Umbilical cord (tissue), 2 donors: ENCODE data around the gene ACVRL1. TPM values are rescaled to one million over a fixed set of nuclear protein-coding genes. Genes with fewer than 3 reads are reported as not detected.

Experiments used
- DNase-seq: peaks from one replicate; pipeline ENCODE4 v3.0.0-alpha.2; 2015; ENCODE audit warnings: low spot score
- total RNA-seq: library from RNA; depleted of rRNA; stranded (reverse); fragments of >200 nt; gene quantifications from one replicate; pipeline ENCODE4 v1.2.3, GENCODE V29; 2014; ENCODE audit warnings: low replicate concordance; ENCODE audit not compliant: insufficient read depth

ACVRL1 gene
- total RNA-seq, result 37.6 TPM

DNA sequence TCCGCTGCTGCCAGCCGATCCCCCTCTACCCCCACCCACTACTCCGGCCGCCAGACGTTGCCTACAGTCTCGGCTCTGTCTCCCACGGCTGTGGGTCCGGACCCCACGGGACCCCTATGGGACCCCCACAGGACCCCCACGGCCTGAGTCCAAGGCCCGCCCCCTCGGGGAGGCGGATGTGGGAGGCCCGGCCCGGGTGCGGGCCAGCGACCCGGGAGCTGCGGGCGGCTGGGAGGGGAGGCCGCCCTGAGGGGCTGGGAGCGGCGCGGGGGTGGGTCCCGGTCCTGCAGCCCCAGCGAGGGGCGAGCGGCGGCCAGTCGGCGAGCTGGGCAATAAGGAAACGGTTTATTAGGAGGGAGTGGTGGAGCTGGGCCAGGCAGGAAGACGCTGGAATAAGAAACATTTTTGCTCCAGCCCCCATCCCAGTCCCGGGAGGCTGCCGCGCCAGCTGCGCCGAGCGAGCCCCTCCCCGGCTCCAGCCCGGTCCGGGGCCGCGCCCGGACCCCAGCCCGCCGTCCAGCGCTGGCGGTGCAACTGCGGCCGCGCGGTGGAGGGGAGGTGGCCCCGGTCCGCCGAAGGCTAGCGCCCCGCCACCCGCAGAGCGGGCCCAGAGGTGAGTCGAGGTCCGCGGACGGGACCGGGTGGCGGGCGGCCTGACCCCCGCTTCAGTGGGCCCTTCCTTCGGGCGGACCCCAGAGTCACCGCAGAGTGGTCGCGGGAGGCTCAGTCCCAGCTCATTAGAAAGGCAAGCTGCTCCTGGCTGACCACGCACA is at the start of gene ACVRL1:
Gene ACVRL1, plus strand, starts transcription at position 422 of the 773 bp plus-strand sequence. CDS start 4,971 bp downstream, outside the sequence.
- DNase-seq, result peak; percentile 33

DNA sequence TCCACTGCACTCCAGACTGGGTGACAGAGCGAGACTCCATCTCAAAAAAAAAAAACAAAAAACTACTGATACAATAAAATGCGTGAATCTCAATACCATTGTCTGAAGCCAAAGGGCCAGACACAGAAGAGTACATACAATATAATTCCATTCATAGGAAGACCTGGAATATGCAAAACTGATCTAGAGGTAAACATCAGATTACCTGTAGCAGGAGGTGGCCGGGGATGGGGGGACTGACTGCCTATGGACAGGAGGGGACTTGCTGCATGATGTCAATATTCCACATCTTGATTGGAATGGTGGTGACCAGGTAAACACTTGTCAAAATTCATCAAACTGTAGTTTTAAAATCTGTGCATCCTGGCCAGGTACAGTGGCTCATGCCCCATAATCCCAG is 46.3 kb upstream of the ACVRL1 start:
- DNase-seq, result no peak

DNA sequence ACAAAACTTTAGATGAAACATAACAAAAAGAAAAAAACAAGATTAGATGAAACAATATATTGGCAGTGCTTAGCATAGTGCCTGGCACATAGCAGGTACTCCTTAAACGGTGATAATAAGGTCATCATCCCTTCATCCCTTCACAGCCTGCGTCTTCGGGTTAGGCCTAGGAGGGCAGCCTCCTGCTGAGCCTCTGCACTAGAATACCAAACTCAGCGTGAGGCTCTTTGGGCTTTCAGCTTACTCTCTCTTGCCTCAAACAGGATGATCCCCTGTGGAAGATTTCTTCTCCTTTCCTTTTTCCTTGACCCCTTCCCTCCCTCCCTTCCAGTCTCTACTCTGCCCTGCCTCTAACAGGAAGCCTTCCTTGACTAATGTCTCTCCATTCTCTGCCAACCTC is 44.4 kb upstream of the ACVRL1 start:
- no peak for DNase-seq

GRCh38 chr12:51863363-51863932 is 43.9 kb upstream of the ACVRL1 start:
- no peak for DNase-seq

GRCh38 chr12:51863933-51864832 is 43.1 kb upstream of the ACVRL1 start:
- peak; percentile 88 for DNase-seq

GRCh38 chr12:51864833-51865670 is 42.3 kb upstream of the ACVRL1 start:
- DNase-seq, result peak; percentile 93

GRCh38 chr12:51865757-51866270 is 41.5 kb upstream of the ACVRL1 start:
- DNase-seq, result no peak

GRCh38 chr12:51866324-51866723 is 41.0 kb upstream of the ACVRL1 start:
- DNase-seq, result no peak

- no peak for DNase-seq
These were observed 40.5 kb upstream of the ACVRL1 start for GRCh38 chr12:51866762-51867161.

DNA sequence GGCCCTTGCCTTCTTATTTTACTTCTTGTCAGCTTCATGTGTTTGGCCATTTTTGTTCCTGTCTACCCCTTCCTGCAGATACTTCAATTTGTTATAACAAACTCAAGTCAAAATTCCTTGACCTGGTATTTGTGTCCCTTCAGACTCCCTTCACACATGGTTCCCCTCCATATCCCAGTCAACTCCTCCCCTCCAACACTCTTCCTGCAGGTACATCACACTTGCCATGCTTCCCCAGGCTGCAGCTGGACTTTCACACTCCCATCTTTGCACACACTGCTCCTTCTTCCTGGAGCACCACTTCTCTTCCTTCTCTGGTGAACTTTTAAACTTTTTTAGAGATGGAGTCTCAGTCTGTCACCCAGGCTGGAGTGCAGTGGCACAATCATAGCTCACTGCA is 39.9 kb upstream of the ACVRL1 start:
- no peak for DNase-seq

- no peak for DNase-seq
These were observed 39.4 kb upstream of the ACVRL1 start for GRCh38 chr12:51867796-51868428.

GRCh38 chr12:51868821-51869495 is 38.3 kb upstream of the ACVRL1 start:
- peak; percentile 54 for DNase-seq

- no peak for DNase-seq
These were observed 37.8 kb upstream of the ACVRL1 start for GRCh38 chr12:51869496-51869865.

GRCh38 chr12:51869931-51870330 is 37.4 kb upstream of the ACVRL1 start:
- DNase-seq, result no peak

GRCh38 chr12:51870504-51870903 is 36.8 kb upstream of the ACVRL1 start:
- no peak for DNase-seq

GRCh38 chr12:51871126-51871525 is 36.2 kb upstream of the ACVRL1 start:
- DNase-seq, result no peak

GRCh38 chr12:51871918-51872688 is 35.2 kb upstream of the ACVRL1 start:
- no peak for DNase-seq

DNA sequence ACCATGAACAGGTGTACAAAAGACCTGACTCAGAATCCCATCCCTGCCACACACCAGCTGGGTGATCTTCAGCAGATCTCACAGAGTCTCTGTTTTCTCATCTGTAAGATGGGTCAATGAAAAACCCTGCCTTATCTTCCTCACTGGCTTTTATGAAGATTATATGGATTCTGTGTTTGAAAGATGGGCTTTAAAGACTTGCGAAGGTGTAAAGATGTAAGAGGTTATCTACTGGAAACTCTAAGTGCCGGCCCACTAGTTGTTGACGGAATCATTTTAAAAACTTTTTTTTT is 34.7 kb upstream of the ACVRL1 start:
- DNase-seq, result no peak

DNA sequence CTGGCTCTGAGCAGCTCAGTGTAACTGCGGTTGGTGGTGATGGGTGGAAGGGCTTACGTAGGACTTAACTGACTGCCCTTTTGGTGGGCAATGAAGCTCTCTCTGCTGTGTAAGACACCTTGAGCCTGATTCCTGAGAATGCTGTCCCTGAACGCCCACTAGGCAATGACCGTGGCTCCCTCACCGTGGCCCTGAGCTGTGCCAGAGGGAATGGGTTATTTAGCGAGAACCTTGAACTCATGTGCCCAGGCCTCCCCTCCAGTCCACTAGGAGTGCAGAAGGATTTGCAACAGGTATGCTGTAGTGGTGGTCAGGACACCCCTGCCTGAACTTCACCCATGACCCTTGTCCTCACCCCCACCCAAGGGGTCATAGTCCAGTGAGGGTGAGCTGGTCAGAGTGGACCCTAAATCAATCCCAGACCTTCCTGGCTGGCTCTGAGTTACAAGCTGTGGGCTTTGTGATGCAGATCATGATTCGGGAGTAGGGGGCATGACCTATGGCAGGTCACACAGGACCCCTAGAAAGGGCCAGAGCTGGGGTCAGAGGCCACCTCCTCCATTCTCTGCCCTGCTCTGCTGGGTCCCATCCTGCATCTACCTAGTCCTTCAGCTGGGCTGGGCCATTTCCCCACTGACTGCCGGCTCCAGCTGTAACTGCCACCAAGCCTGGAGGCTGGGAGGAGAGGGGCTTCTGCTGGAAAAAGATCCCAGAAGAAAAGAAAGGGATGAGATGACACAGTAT is 33.9 kb upstream of the ACVRL1 start:
- DNase-seq, result no peak
